ENCODE results near the gene TBC1D1. TPM values are rescaled to one million over a fixed set of nuclear protein-coding genes. Genes with fewer than 3 reads are reported as not detected.

The TBC1D1 gene
- total and polyA plus RNA-seq, 4 experiments from 2014 or later, result 15.3 to 46.7 (median 34.3) TPM

- intact Hi-C loops (cut with micrococcal nuclease), result loop anchor here (1.0 kb wide), 2 partner anchors 16 to 30 kb away; no protein-coding TSS in a partner anchor
- H3K27ac Mint-ChIP-seq, result peak overlapping the region; percentile 71 to 98 (median 91)
- peaks cover 0 to 9% (median 2%) of the 10 kb centered on the region in 8 donors for H3K9me3 Mint-ChIP-seq
- H3K36me3 Mint-ChIP-seq, result peaks cover 0 to 4% of the 10 kb centered on the region in 2 donors
- H3K4me1 Mint-ChIP-seq, result peaks cover 11 to 45% (median 30%) of the 10 kb centered on the region in 4 donors
- no peaks in the 10 kb centered on the region for H3K9me3 ChIP-seq (ENCODE audit: control insufficient read depth in 1 of 2, low read length in 2 of 2)
- no peaks in the 10 kb centered on the region for H3K27me3 Mint-ChIP-seq
- no peaks in the 10 kb centered on the region for H3K36me3 ChIP-seq (ENCODE audit: insufficient read depth, low read length)
- H3K4me3 ChIP-seq (ENCODE audit: low read length in 2 of 2), result no peak overlapping the region
- DNase-seq, result no peak
- peaks cover 23% of the 10 kb centered on the region for H3K4me1 ChIP-seq (ENCODE audit: insufficient read depth, low read length)
- peak overlapping the region; percentile 11 for H3K27ac ChIP-seq (ENCODE audit: low read depth, low read length)
- no peaks in the 10 kb centered on the region for H3K27me3 ChIP-seq (ENCODE audit: insufficient read depth, low read length)
- POLR2A ChIA-PET (ENCODE audit: partially characterized antibody), result interaction anchor here (0.7 to 1.9 kb wide), 10 partner anchors 9 to 643 kb away, joined by 3 to 10 read pairs (median 4); partner anchors contain the start of gene TLR1
- CTCF ChIA-PET (ENCODE audit: partially characterized antibody), result interaction anchor here (1.0 to 1.8 kb wide), 8 partner anchors 8 to 567 kb away, joined by 3 to 15 read pairs (median 3); no protein-coding TSS in a partner anchor
- peak overlapping the region in 3 of 8 donors; percentile 1 to 22 (median 14) for H3K4me3 Mint-ChIP-seq
These were observed 270.6 kb downstream of the TBC1D1 start for GRCh38 chr4:38161208-38162113.

GRCh38 chr4:38162240-38162784 is 271.4 kb downstream of the TBC1D1 start:
- H3K9me3 ChIP-seq (ENCODE audit: control insufficient read depth in 1 of 2, low read length in 2 of 2), result no peaks in the 10 kb centered on the region
- intact Hi-C loops (cut with micrococcal nuclease), result no loop called here
- H3K4me3 Mint-ChIP-seq, result no peak overlapping the region
- no peak for DNase-seq
- peaks cover 12 to 46% (median 31%) of the 10 kb centered on the region in 4 donors for H3K4me1 Mint-ChIP-seq
- H3K9me3 Mint-ChIP-seq, result peaks cover 0 to 9% (median 2%) of the 10 kb centered on the region in 8 donors
- CTCF ChIA-PET (ENCODE audit: partially characterized antibody), result no interaction called here
- no peaks in the 10 kb centered on the region for H3K27me3 ChIP-seq (ENCODE audit: insufficient read depth, low read length)
- peaks cover 0 to 4% of the 10 kb centered on the region in 2 donors for H3K36me3 Mint-ChIP-seq
- H3K27me3 Mint-ChIP-seq, result no peaks in the 10 kb centered on the region
- no peaks in the 10 kb centered on the region for H3K36me3 ChIP-seq (ENCODE audit: insufficient read depth, low read length)
- H3K4me3 ChIP-seq (ENCODE audit: low read length in 2 of 2), result no peak overlapping the region
- POLR2A ChIA-PET (ENCODE audit: partially characterized antibody), result interaction anchor here (0.7 to 1.2 kb wide), 2 partner anchors 8 to 33 kb away, joined by 3 read pairs; no protein-coding TSS in a partner anchor
- no peak overlapping the region for H3K27ac ChIP-seq (ENCODE audit: low read depth, low read length)
- peaks cover 17% of the 10 kb centered on the region for H3K4me1 ChIP-seq (ENCODE audit: insufficient read depth, low read length)
- peak overlapping the region in 6 of 7 donors; percentile 38 to 98 (median 91) for H3K27ac Mint-ChIP-seq

- CTCF ChIA-PET (ENCODE audit: partially characterized antibody), result no interaction called here
- DNase-seq, result no peak
- H3K9me3 ChIP-seq (ENCODE audit: control insufficient read depth in 1 of 2, low read length in 2 of 2), result no peaks in the 10 kb centered on the region
- H3K36me3 ChIP-seq (ENCODE audit: insufficient read depth, low read length), result no peaks in the 10 kb centered on the region
- peak overlapping the region in 3 of 7 donors; percentile 23 to 96 (median 79) for H3K27ac Mint-ChIP-seq
- H3K4me3 ChIP-seq (ENCODE audit: low read length in 2 of 2), result no peak overlapping the region
- H3K27me3 Mint-ChIP-seq, result no peaks in the 10 kb centered on the region
- peaks cover 17% of the 10 kb centered on the region for H3K4me1 ChIP-seq (ENCODE audit: insufficient read depth, low read length)
- H3K36me3 Mint-ChIP-seq, result peaks cover 0 to 3% of the 10 kb centered on the region in 2 donors
- POLR2A ChIA-PET (ENCODE audit: partially characterized antibody), result no interaction called here
- H3K27ac ChIP-seq (ENCODE audit: low read depth, low read length), result no peak overlapping the region
- H3K4me3 Mint-ChIP-seq, result no peak overlapping the region
- no peaks in the 10 kb centered on the region for H3K27me3 ChIP-seq (ENCODE audit: insufficient read depth, low read length)
- peaks cover 12 to 35% (median 25%) of the 10 kb centered on the region in 4 donors for H3K4me1 Mint-ChIP-seq
- intact Hi-C loops (cut with micrococcal nuclease), result no loop called here
- H3K9me3 Mint-ChIP-seq, result peaks cover 0 to 9% (median 2%) of the 10 kb centered on the region in 8 donors
These were observed 272.5 kb downstream of the TBC1D1 start for GRCh38 chr4:38163216-38164006.

GRCh38 chr4:38164346-38164745 is 273.5 kb downstream of the TBC1D1 start:
- CTCF ChIA-PET (ENCODE audit: partially characterized antibody), result no interaction called here
- intact Hi-C loops (cut with micrococcal nuclease), result no loop called here
- H3K27ac Mint-ChIP-seq, result no peak overlapping the region

GRCh38 chr4:38166082-38166481 is 275.2 kb downstream of the TBC1D1 start:
- Mint-ChIP-seq H3K9me3 (peaks cover 0 to 9% (median 2%) of the 10 kb centered on the region in 8 donors), H3K36me3 (no peaks in the 10 kb centered on the region), H3K27ac (no peak overlapping the region), H3K4me1 (peaks cover 6 to 16% (median 12%) of the 10 kb centered on the region in 4 donors), H3K4me3 (no peak overlapping the region), H3K27me3 (no peaks in the 10 kb centered on the region)
- no peaks in the 10 kb centered on the region for H3K36me3 ChIP-seq (ENCODE audit: insufficient read depth, low read length)
- DNase-seq, result no peak
- POLR2A ChIA-PET (ENCODE audit: partially characterized antibody), result no interaction called here
- H3K4me3 ChIP-seq (ENCODE audit: low read length in 2 of 2), result no peak overlapping the region
- no peaks in the 10 kb centered on the region for H3K27me3 ChIP-seq (ENCODE audit: insufficient read depth, low read length)
- CTCF ChIA-PET (ENCODE audit: partially characterized antibody), result interaction anchor here (1.1 kb wide), 2 partner anchors 11 to 15 kb away, joined by 3 read pairs; no protein-coding TSS in a partner anchor
- intact Hi-C loops (cut with micrococcal nuclease), result no loop called here
- H3K4me1 ChIP-seq (ENCODE audit: insufficient read depth, low read length), result peaks cover 9% of the 10 kb centered on the region
- no peaks in the 10 kb centered on the region for H3K9me3 ChIP-seq (ENCODE audit: control insufficient read depth in 1 of 2, low read length in 2 of 2)
- H3K27ac ChIP-seq (ENCODE audit: low read depth, low read length), result no peak overlapping the region

More at GRCh38 chr4:38164346-38164745, 273.5 kb downstream of the TBC1D1 start:
- Mint-ChIP-seq H3K9me3 (peaks cover 0 to 9% (median 2%) of the 10 kb centered on the region in 8 donors), H3K4me1 (peaks cover 12 to 29% (median 22%) of the 10 kb centered on the region in 4 donors), H3K36me3 (no peaks in the 10 kb centered on the region), H3K27me3 (no peaks in the 10 kb centered on the region), H3K4me3 (no peak overlapping the region)
- H3K4me1 ChIP-seq (ENCODE audit: insufficient read depth, low read length), result peaks cover 17% of the 10 kb centered on the region
- H3K9me3 ChIP-seq (ENCODE audit: control insufficient read depth in 1 of 2, low read length in 2 of 2), result no peaks in the 10 kb centered on the region
- DNase-seq, result no peak
- H3K27me3 ChIP-seq (ENCODE audit: insufficient read depth, low read length), result no peaks in the 10 kb centered on the region
- H3K36me3 ChIP-seq (ENCODE audit: insufficient read depth, low read length), result no peaks in the 10 kb centered on the region
- no peak overlapping the region for H3K4me3 ChIP-seq (ENCODE audit: low read length in 2 of 2)
- POLR2A ChIA-PET (ENCODE audit: partially characterized antibody), result no interaction called here
- no peak overlapping the region for H3K27ac ChIP-seq (ENCODE audit: low read depth, low read length)

- no peaks in the 10 kb centered on the region for H3K9me3 ChIP-seq (ENCODE audit: control insufficient read depth in 1 of 2, low read length in 2 of 2)
- Mint-ChIP-seq H3K27me3 (no peaks in the 10 kb centered on the region), H3K4me1 (peaks cover 3 to 11% (median 7%) of the 10 kb centered on the region in 4 donors), H3K9me3 (peaks cover 0 to 9% (median 2%) of the 10 kb centered on the region in 8 donors), H3K27ac (peak overlapping the region in 1 of 7 donors; percentile 50), H3K36me3 (no peaks in the 10 kb centered on the region), H3K4me3 (no peak overlapping the region)
- intact Hi-C loops (cut with micrococcal nuclease), result no loop called here
- H3K4me3 ChIP-seq (ENCODE audit: low read length in 2 of 2), result no peak overlapping the region
- POLR2A ChIA-PET (ENCODE audit: partially characterized antibody), result interaction anchor here (0.6 kb wide), 1 partner anchor 11 kb away, joined by 5 read pairs; no protein-coding TSS in a partner anchor
- peaks cover 2% of the 10 kb centered on the region for H3K4me1 ChIP-seq (ENCODE audit: insufficient read depth, low read length)
- H3K36me3 ChIP-seq (ENCODE audit: insufficient read depth, low read length), result no peaks in the 10 kb centered on the region
- CTCF ChIA-PET (ENCODE audit: partially characterized antibody), result interaction anchor here (1.1 kb wide), 3 partner anchors 11 to 15 kb away, joined by 3 to 4 read pairs (median 3); no protein-coding TSS in a partner anchor
- no peak overlapping the region for H3K27ac ChIP-seq (ENCODE audit: low read depth, low read length)
- H3K27me3 ChIP-seq (ENCODE audit: insufficient read depth, low read length), result no peaks in the 10 kb centered on the region
- no peak for DNase-seq
These were observed 275.9 kb downstream of the TBC1D1 start for GRCh38 chr4:38166768-38167167.

All from CD4-positive, alpha-beta memory T cell (primary cell).